ENCODE data around the gene GTF2H4.

The GTF2H4 gene

GRCh38 chr6:30882759-30883684 is 25.0 kb upstream of the GTF2H4 start:
- no peak for ATAC-seq

- ATAC-seq: peak; percentile 57 to 62
These were observed 24.1 kb upstream of the GTF2H4 start, which contains the start of gene DDR1 for GRCh38 chr6:30883685-30884520. TSS of gene DDR1 (plus strand) at chr6:30884519. CDS start at chr6:30888730, 4,211 bp downstream.

- peak; percentile 51 to 63 for ATAC-seq
These were observed 23.2 kb upstream of the GTF2H4 start for GRCh38 chr6:30884521-30885480.

- no peak for ATAC-seq
These were observed 22.5 kb upstream of the GTF2H4 start for GRCh38 chr6:30885481-30885998.

- ATAC-seq: no peak
These were observed 21.8 kb upstream of the GTF2H4 start for GRCh38 chr6:30885999-30886896.

- no peak for ATAC-seq
These were observed 21.1 kb upstream of the GTF2H4 start for GRCh38 chr6:30886897-30887255.

GRCh38 chr6:30887901-30888815 is 19.8 kb upstream of the GTF2H4 start:
- ATAC-seq: no peak

GRCh38 chr6:30888816-30889495 is 19.1 kb upstream of the GTF2H4 start:
- ATAC-seq: no peak

- ATAC-seq: no peak
These were observed 18.5 kb upstream of the GTF2H4 start for GRCh38 chr6:30889496-30889885.

- ATAC-seq: no peak
These were observed 17.9 kb upstream of the GTF2H4 start for GRCh38 chr6:30889921-30890645.

GRCh38 chr6:30890646-30891449 is 17.2 kb upstream of the GTF2H4 start:
- no peak for ATAC-seq

GRCh38 chr6:30891450-30891723 is 16.6 kb upstream of the GTF2H4 start:
- no peak for ATAC-seq

- no peak for ATAC-seq
These were observed 16.0 kb upstream of the GTF2H4 start for GRCh38 chr6:30891816-30892538.

- no peak for ATAC-seq
These were observed 14.9 kb upstream of the GTF2H4 start for GRCh38 chr6:30893001-30893591.

GRCh38 chr6:30893666-30894065 is 14.3 kb upstream of the GTF2H4 start:
- no peak for ATAC-seq

- ATAC-seq: no peak
These were observed 13.6 kb upstream of the GTF2H4 start for GRCh38 chr6:30894381-30894780.

GRCh38 chr6:30894935-30895334 is 13.1 kb upstream of the GTF2H4 start:
- ATAC-seq: no peak

Measured in activated CD4-positive, CD25-positive, alpha-beta regulatory T cell treated with anti-CD3 and anti-CD28 coated beads, Interleukin-2, amount 50 U/mL, for 24 hours (primary cell).